DND-41 (cell line): Measurements from ENCODE around the gene MCRIP1.
A peak's percentile ranks its signal among the peaks of the same experiment; 100 is the strongest.

Experiments used
- ATAC-seq: fragments of 200-7000 bp; cut with Tn5 transposase; 3 replicates; pipeline ENCODE4 v1.9.1; 2021; ENCODE audit warnings: low read depth; ENCODE audit not compliant: insufficient read depth
- DNase-seq: peaks from one replicate; pipeline ENCODE4 v3.0.0-alpha.2; 2020
- H2AFZ ChIP-seq: 2 replicates; pipeline ENCODE4 v1.6.0; 2012; ENCODE audit warnings: low read depth, low read length
- H3K27ac ChIP-seq: 2 replicates; pipeline ENCODE4 v1.5.1; 2012; ENCODE audit warnings: low read length, inconsistent platforms
- H3K27me3 ChIP-seq: fragments of 200-600 bp; sonication (generic); 2 replicates; pipeline ENCODE4 v1.6.0; 2012; ENCODE audit warnings: low read length, mild to moderate bottlenecking, inconsistent platforms; ENCODE audit not compliant: insufficient read depth, poor library complexity
- H3K36me3 ChIP-seq: 2 replicates; pipeline ENCODE4 v1.5.1; 2012; ENCODE audit warnings: low read length, inconsistent platforms; ENCODE audit not compliant: insufficient read depth
- H3K4me1 ChIP-seq: 2 replicates; pipeline ENCODE4 v1.5.1; 2012; ENCODE audit warnings: mild to moderate bottlenecking, low read length; ENCODE audit not compliant: insufficient read depth
- H3K4me2 ChIP-seq: 2 replicates; pipeline ENCODE4 v1.6.0; 2012; ENCODE audit warnings: mild to moderate bottlenecking, moderate library complexity, low read length, inconsistent platforms; ENCODE audit not compliant: insufficient read depth
- H3K4me3 ChIP-seq, 2 experiments: fragments of 200-600 bp in 1 of 2; shearing (Covaris generic) in 1 of 2; 2 replicates each; pipeline ENCODE4 v1.5.1; 2012 to 2016; ENCODE audit warnings: inconsistent platforms in 2 of 2, low read length in 2 of 2, mild to moderate bottlenecking in 2 of 2, low read depth in 1 of 2, moderate library complexity in 1 of 2
- H3K79me2 ChIP-seq: 2 replicates; pipeline ENCODE4 v1.6.0; 2012; ENCODE audit warnings: low read length, inconsistent platforms; ENCODE audit not compliant: insufficient read depth
- H3K9ac ChIP-seq: 2 replicates; pipeline ENCODE4 v1.6.0; 2012; ENCODE audit warnings: low read depth, mild to moderate bottlenecking, inconsistent platforms, low read length, moderate library complexity
- H3K9me3 ChIP-seq: 2 replicates; pipeline ENCODE4 v1.5.1; 2012; ENCODE audit warnings: low read length, moderate library complexity, mild to moderate bottlenecking, inconsistent platforms; ENCODE audit not compliant: insufficient read depth, severe bottlenecking
- H4K20me1 ChIP-seq: 2 replicates; pipeline ENCODE4 v1.6.0; 2012; ENCODE audit warnings: low read length; ENCODE audit not compliant: insufficient read depth
- CTCF ChIP-seq: IDR thresholded peaks from 2 replicates; pipeline ENCODE4 v1.5.1; 2012; ENCODE audit warnings: borderline replicate concordance, low read length, moderate library complexity, mild to moderate bottlenecking; ENCODE audit not compliant: poor library complexity, severe bottlenecking; ENCODE audit errors: extremely low read depth
- EZH2 ChIP-seq: IDR thresholded peaks from 3 replicates; pipeline ENCODE4 v1.6.1; 2012; ENCODE audit warnings: borderline replicate concordance, low read depth, mild to moderate bottlenecking, moderate library complexity, low read length, inconsistent platforms; ENCODE audit not compliant: severe bottlenecking

Gene MCRIP1

GRCh38 chr17:81869221-81870130 lies 36.4 kb upstream of the MCRIP1 start:
- TF ChIP-seq CTCF = peak; percentile 62
- TF ChIP-seq EZH2 = no peak
- DNase-seq = no peak
- ATAC-seq = no peak
- Histone ChIP-seq H3K4me3 (peak overlapping the region; percentile 74 to 83; a peak in 3 of 4 replicates), H3K9me3 (no peaks in the 10 kb centered on the region), H3K4me1 (peaks cover 36% of the 10 kb centered on the region), H3K27ac (peak overlapping the region; percentile 73), H4K20me1 (peaks cover 55% of the 10 kb centered on the region), H3K79me2 (peaks cover 61% of the 10 kb centered on the region), H3K4me2 (peak overlapping the region; percentile 85), H3K36me3 (peaks cover 56% of the 10 kb centered on the region), H3K9ac (peak overlapping the region; percentile 99), H2AFZ (no peak overlapping the region), H3K27me3 (no peaks in the 10 kb centered on the region)

- H3K9me3 ChIP-seq = no peaks in the 10 kb centered on the region
- no peak overlapping the region for H2AFZ ChIP-seq
- H3K36me3 ChIP-seq = peaks cover 63% of the 10 kb centered on the region
- ATAC-seq = no peak
- H3K27ac ChIP-seq = no peak overlapping the region; the same call in 1 of the 2 replicates
- H3K9ac ChIP-seq = peak overlapping the region; percentile 99
- no peak for DNase-seq
- TF ChIP-seq CTCF (no peak), EZH2 (no peak)
- peaks cover 66% of the 10 kb centered on the region for H3K79me2 ChIP-seq
- no peaks in the 10 kb centered on the region for H3K27me3 ChIP-seq
- peaks cover 36% of the 10 kb centered on the region for H3K4me1 ChIP-seq
- H3K4me3 ChIP-seq = peak overlapping the region in 1 of 2 experiments; percentile 83; a peak in 1 of 4 replicates
- H3K4me2 ChIP-seq = peak overlapping the region; percentile 85; the same call in 1 of the 2 replicates
- H4K20me1 ChIP-seq = peaks cover 62% of the 10 kb centered on the region
These were observed 35.7 kb upstream of the MCRIP1 start for GRCh38 chr17:81868674-81869220.

- ATAC-seq = no peak
- Histone ChIP-seq H3K27me3 (no peaks in the 10 kb centered on the region), H3K9ac (0 out of 2 replicates have a peak overlapping the region, but pooled peaks have one; percentile 4), H2AFZ (no peak overlapping the region), H3K4me1 (peaks cover 41% of the 10 kb centered on the region), H3K9me3 (no peaks in the 10 kb centered on the region), H3K4me3 (no peak overlapping the region), H4K20me1 (peaks cover 68% of the 10 kb centered on the region), H3K36me3 (peaks cover 70% of the 10 kb centered on the region), H3K4me2 (no peak overlapping the region), H3K79me2 (peaks cover 69% of the 10 kb centered on the region), H3K27ac (peak overlapping the region; percentile 13; the same call in 1 of the 2 replicates)
- TF ChIP-seq CTCF = no peak
- TF ChIP-seq EZH2 = no peak
- no peak for DNase-seq
These were observed 35.0 kb upstream of the MCRIP1 start for GRCh38 chr17:81867991-81868673.
